Thyroid gland (tissue), 4 donors: ENCODE measurements around the gene MCM5.

Experiments used
- POLR2A ChIP-seq, 2 donors: fragments of 450-650 bp; IDR thresholded peaks; one replicate each; pipeline ENCODE4 v1.6.1; 2017; ENCODE audit warnings: antibody characterized with exemption in 2 of 2, mild to moderate bottlenecking in 2 of 2, moderate library complexity in 1 of 2
- TF ChIP-seq, protein P1 (sequence below), 6 experiments: fragments of 200-600 bp in 3 of 6; fragments of 450-650 bp in 3 of 6; sonication (generic) in 3 of 6; IDR thresholded peaks; one replicate each; pipeline ENCODE4 v1.5.1; 2016 to 2019; ENCODE audit warnings: antibody characterized with exemption in 6 of 6, mild to moderate bottlenecking in 2 of 6, inconsistent platforms in 1 of 6, moderate library complexity in 1 of 6

DNA sequence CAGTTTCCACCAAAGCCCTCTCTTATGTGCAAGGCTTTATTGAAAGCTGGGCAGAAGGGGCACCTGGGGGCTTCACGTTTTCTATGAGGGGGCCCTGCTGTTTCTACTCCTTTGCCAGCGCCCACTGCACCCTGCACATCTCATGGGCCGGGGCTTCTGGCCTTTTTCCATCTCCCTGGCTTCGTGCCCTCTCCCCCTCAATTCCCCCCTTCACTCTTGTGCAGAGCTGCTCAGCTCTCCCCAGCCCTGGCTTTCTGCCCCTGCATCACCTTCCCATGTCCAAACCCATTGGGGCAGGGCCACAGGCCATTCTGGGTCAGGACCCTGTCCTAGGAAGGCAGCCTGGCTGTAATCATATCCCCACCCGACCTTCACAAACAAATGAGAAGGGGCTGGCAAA, 36.5 kb downstream of the MCM5 start:
- TF ChIP-seq POLR2A (IDR thresholded peaks at IDR 0.05): no peak
- TF ChIP-seq, protein P1, sequence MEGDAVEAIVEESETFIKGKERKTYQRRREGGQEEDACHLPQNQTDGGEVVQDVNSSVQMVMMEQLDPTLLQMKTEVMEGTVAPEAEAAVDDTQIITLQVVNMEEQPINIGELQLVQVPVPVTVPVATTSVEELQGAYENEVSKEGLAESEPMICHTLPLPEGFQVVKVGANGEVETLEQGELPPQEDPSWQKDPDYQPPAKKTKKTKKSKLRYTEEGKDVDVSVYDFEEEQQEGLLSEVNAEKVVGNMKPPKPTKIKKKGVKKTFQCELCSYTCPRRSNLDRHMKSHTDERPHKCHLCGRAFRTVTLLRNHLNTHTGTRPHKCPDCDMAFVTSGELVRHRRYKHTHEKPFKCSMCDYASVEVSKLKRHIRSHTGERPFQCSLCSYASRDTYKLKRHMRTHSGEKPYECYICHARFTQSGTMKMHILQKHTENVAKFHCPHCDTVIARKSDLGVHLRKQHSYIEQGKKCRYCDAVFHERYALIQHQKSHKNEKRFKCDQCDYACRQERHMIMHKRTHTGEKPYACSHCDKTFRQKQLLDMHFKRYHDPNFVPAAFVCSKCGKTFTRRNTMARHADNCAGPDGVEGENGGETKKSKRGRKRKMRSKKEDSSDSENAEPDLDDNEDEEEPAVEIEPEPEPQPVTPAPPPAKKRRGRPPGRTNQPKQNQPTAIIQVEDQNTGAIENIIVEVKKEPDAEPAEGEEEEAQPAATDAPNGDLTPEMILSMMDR (IDR thresholded peaks at IDR 0.05): no peak
